ENCODE results near the gene ARL10. TPM values are rescaled to one million over a fixed set of nuclear protein-coding genes. Genes with fewer than 3 reads are reported as not detected.

The ARL10 gene
- total RNA-seq, 4 donors from 2014 or later = 1.4 to 4.7 (median 2.4) TPM

- Histone ChIP-seq H3K27ac (peak overlapping the region; percentile 92 to 97 (median 94)), H3K4me1 (peaks cover 11 to 24% of the 10 kb centered on the region in 2 donors), H3K9me3 (no peaks in the 10 kb centered on the region), H3K27me3 (no peaks in the 10 kb centered on the region), H3K4me3 (peak overlapping the region; percentile 83 to 99 (median 96)), H3K36me3 (peaks cover 0 to 22% of the 10 kb centered on the region in 2 donors)
- intact Hi-C loops (cut with DNase I; ENCODE audit: low total_unique reads) (loop anchor here (1.0 to 2.0 kb wide), 4 partner anchors 27 to 176 kb away; partner anchors contain the start of genes CLTB, FAF2, HIGD2A and NOP16), in situ Hi-C loops (cut with MboI; ENCODE audit: low sequenced_read_pairs in 4 of 4) (no loop called here)
- peak; percentile 18 to 20 for ATAC-seq
- TF ChIP-seq POLR2A (IDR thresholded peaks at IDR 0.05) (no peak), CTCF (IDR thresholded peaks at IDR 0.05 in 4 of 5, conservative IDR thresholded peaks at IDR 0.05 in 1 of 5) (no peak)
- no peak for DNase-seq
Observed at GRCh38 chr5:176360894-176361436, 4.3 kb upstream of the ARL10 start.

- TF ChIP-seq POLR2A (IDR thresholded peaks at IDR 0.05) = peak; percentile 97 to 98
- TF ChIP-seq CTCF (IDR thresholded peaks at IDR 0.05 in 4 of 5, conservative IDR thresholded peaks at IDR 0.05 in 1 of 5) = peak in 2 of 5 experiments; percentile 34 to 51
- peaks cover 14 to 28% of the 10 kb centered on the region in 2 donors for H3K4me1 ChIP-seq
- no peaks in the 10 kb centered on the region for H3K27me3 ChIP-seq
- DNase-seq = peak; percentile 94 to 96
- in situ Hi-C loops (cut with MboI; ENCODE audit: low sequenced_read_pairs in 4 of 4) (no loop called here), intact Hi-C loops (cut with DNase I; ENCODE audit: low total_unique reads) (loop anchor here (1.0 to 2.0 kb wide), 4 partner anchors 27 to 175 kb away; partner anchors contain the start of genes CLTB, FAF2, HIGD2A and NOP16)
- peak; percentile 85 to 87 for ATAC-seq
- no peaks in the 10 kb centered on the region for H3K9me3 ChIP-seq
- peak within 1 kb of the TSS; percentile 92 to 97 (median 94) for H3K27ac ChIP-seq
- H3K36me3 ChIP-seq = peaks cover 0 to 19% of the 10 kb centered on the region in 2 donors
- H3K4me3 ChIP-seq = peak within 1 kb of the TSS; percentile 83 to 99 (median 96)
Observed at GRCh38 chr5:176361437-176362232, 3.7 kb upstream of the ARL10 start, which contains the start of gene KIAA1191. TSS of gene KIAA1191 (minus strand) at chr5:176361764. CDS start at chr5:176359508, 2,256 bp downstream.

DNA sequence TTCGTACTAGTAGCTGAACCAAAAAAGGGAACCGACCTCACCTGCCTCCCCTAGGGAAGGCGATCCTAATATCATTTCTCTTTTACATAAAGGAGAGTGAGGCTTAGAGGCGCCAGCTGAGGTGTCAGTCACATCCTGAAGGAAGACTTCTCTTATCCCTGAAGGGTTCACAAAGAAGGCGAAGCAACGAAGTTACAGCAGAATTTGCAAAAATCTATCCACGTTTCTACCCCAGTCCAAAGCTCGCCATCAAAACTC, 3.1 kb upstream of the ARL10 start:
- Histone ChIP-seq H3K9me3 (no peaks in the 10 kb centered on the region), H3K4me1 (peaks cover 14 to 28% of the 10 kb centered on the region in 2 donors), H3K36me3 (peaks cover 0 to 15% of the 10 kb centered on the region in 2 donors), H3K27me3 (no peaks in the 10 kb centered on the region), H3K4me3 (peak overlapping the region; percentile 83 to 99 (median 96)), H3K27ac (peak overlapping the region; percentile 92 to 97 (median 94))
- in situ Hi-C loops (cut with MboI; ENCODE audit: low sequenced_read_pairs in 4 of 4) (no loop called here), intact Hi-C loops (cut with DNase I; ENCODE audit: low total_unique reads) (no loop called here)
- DNase-seq = no peak
- peak in 1 of 2 donors; percentile 5 for ATAC-seq
- TF ChIP-seq POLR2A (IDR thresholded peaks at IDR 0.05) (no peak), CTCF (IDR thresholded peaks at IDR 0.05 in 4 of 5, conservative IDR thresholded peaks at IDR 0.05 in 1 of 5) (no peak)

- DNase-seq = no peak
- Histone ChIP-seq H3K4me1 (peaks cover 25 to 41% of the 10 kb centered on the region in 2 donors), H3K27me3 (no peaks in the 10 kb centered on the region), H3K27ac (peak overlapping the region; percentile 95 to 97 (median 96)), H3K4me3 (peak overlapping the region; percentile 61 to 77 (median 71)), H3K9me3 (no peaks in the 10 kb centered on the region), H3K36me3 (peaks cover 0 to 9% of the 10 kb centered on the region in 2 donors)
- in situ Hi-C loops (cut with MboI; ENCODE audit: low sequenced_read_pairs in 4 of 4) = no loop called here
- no peak for ATAC-seq
- TF ChIP-seq CTCF (IDR thresholded peaks at IDR 0.05 in 4 of 5, conservative IDR thresholded peaks at IDR 0.05 in 1 of 5) (no peak), POLR2A (IDR thresholded peaks at IDR 0.05) (no peak)
- intact Hi-C loops (cut with DNase I; ENCODE audit: low total_unique reads) = loop anchor here (1.0 kb wide), 1 partner anchor 83 kb away; the partner anchor contains the start of gene FAF2
Observed at GRCh38 chr5:176364765-176365350, 429 bp upstream of the ARL10 start.

All from gastrocnemius medialis (tissue), 4 donors.